Measurements from ENCODE around the gene DNAH11. TPM values are rescaled to one million over a fixed set of nuclear protein-coding genes. Genes with fewer than 3 reads are reported as not detected.

Gene DNAH11
- total RNA-seq, 1 experiment from 2014 or later = 0.91 TPM

- Mint-ChIP-seq H3K4me1 (ENCODE audit: insufficient read depth, unreplicated experiment) (no peaks in the 10 kb centered on the region), H3K4me3 (ENCODE audit: unreplicated experiment) (no peak overlapping the region), H3K27me3 (ENCODE audit: insufficient read depth, unreplicated experiment) (no peaks in the 10 kb centered on the region), H3K27ac (ENCODE audit: low read depth, unreplicated experiment) (no peak overlapping the region), H3K36me3 (ENCODE audit: insufficient read depth, unreplicated experiment) (no peaks in the 10 kb centered on the region), H3K9me3 (ENCODE audit: unreplicated experiment) (no peaks in the 10 kb centered on the region)
- BruUV-seq (replicated peaks) = no TSS peak
- ChIA-PET CTCF (no interaction called here), POLR2A (no interaction called here)
- no peak for DNase-seq (ENCODE audit: unreplicated experiment)
- intact Hi-C loops (cut with micrococcal nuclease) = no loop called here
- TF ChIP-seq CTCF (IDR thresholded peaks at IDR 0.05; ENCODE audit: unreplicated experiment) = no peak
These were observed 19.5 kb downstream of the DNAH11 start for GRCh38 chr7:21562385-21562784.

- intact Hi-C loops (cut with micrococcal nuclease) = loop anchor here (5.0 kb wide), 1 partner anchor 202 kb away; no protein-coding TSS in a partner anchor
- ChIA-PET CTCF (no interaction called here), POLR2A (no interaction called here)
- Mint-ChIP-seq H3K27ac (ENCODE audit: low read depth, unreplicated experiment) (no peak overlapping the region), H3K4me1 (ENCODE audit: insufficient read depth, unreplicated experiment) (no peaks in the 10 kb centered on the region), H3K9me3 (ENCODE audit: unreplicated experiment) (no peaks in the 10 kb centered on the region), H3K36me3 (ENCODE audit: insufficient read depth, unreplicated experiment) (no peaks in the 10 kb centered on the region), H3K4me3 (ENCODE audit: unreplicated experiment) (no peak overlapping the region), H3K27me3 (ENCODE audit: insufficient read depth, unreplicated experiment) (no peaks in the 10 kb centered on the region)
- DNase-seq (ENCODE audit: unreplicated experiment) = no peak
- TF ChIP-seq CTCF (IDR thresholded peaks at IDR 0.05; ENCODE audit: unreplicated experiment) = no peak
- no TSS peak for BruUV-seq (replicated peaks)
These were observed 22.8 kb downstream of the DNAH11 start for GRCh38 chr7:21565614-21566013.

- Mint-ChIP-seq H3K9me3 (ENCODE audit: unreplicated experiment) (no peaks in the 10 kb centered on the region), H3K27me3 (ENCODE audit: insufficient read depth, unreplicated experiment) (no peaks in the 10 kb centered on the region), H3K4me3 (ENCODE audit: unreplicated experiment) (no peak overlapping the region), H3K36me3 (ENCODE audit: insufficient read depth, unreplicated experiment) (no peaks in the 10 kb centered on the region), H3K27ac (ENCODE audit: low read depth, unreplicated experiment) (no peak overlapping the region), H3K4me1 (ENCODE audit: insufficient read depth, unreplicated experiment) (no peaks in the 10 kb centered on the region)
- BruUV-seq (replicated peaks) = no TSS peak
- ChIA-PET CTCF (interaction anchor here (0.6 to 0.7 kb wide), 2 partner anchors 40 to 210 kb away, joined by 3 read pairs; no protein-coding TSS in a partner anchor), POLR2A (no interaction called here)
- no peak for TF ChIP-seq CTCF (IDR thresholded peaks at IDR 0.05; ENCODE audit: unreplicated experiment)
- intact Hi-C loops (cut with micrococcal nuclease) = loop anchor here (5.0 kb wide), 1 partner anchor 201 kb away; no protein-coding TSS in a partner anchor
- DNase-seq (ENCODE audit: unreplicated experiment) = no peak
These were observed 23.3 kb downstream of the DNAH11 start for GRCh38 chr7:21566094-21566493.

- ChIA-PET POLR2A (no interaction called here), CTCF (no interaction called here)
- H3K4me3 Mint-ChIP-seq (ENCODE audit: unreplicated experiment) = no peak overlapping the region
- TF ChIP-seq CTCF (IDR thresholded peaks at IDR 0.05; ENCODE audit: unreplicated experiment) = peak; percentile 18
- no peaks in the 10 kb centered on the region for H3K27me3 Mint-ChIP-seq (ENCODE audit: insufficient read depth, unreplicated experiment)
- BruUV-seq (replicated peaks) = no TSS peak
- H3K4me1 Mint-ChIP-seq (ENCODE audit: insufficient read depth, unreplicated experiment) = no peaks in the 10 kb centered on the region
- H3K9me3 Mint-ChIP-seq (ENCODE audit: unreplicated experiment) = no peaks in the 10 kb centered on the region
- intact Hi-C loops (cut with micrococcal nuclease) = loop anchor here (2.0 to 5.0 kb wide), 2 partner anchors 199 to 312 kb away; no protein-coding TSS in a partner anchor
- peak; percentile 36 for DNase-seq (ENCODE audit: unreplicated experiment)
- no peaks in the 10 kb centered on the region for H3K36me3 Mint-ChIP-seq (ENCODE audit: insufficient read depth, unreplicated experiment)
- peak overlapping the region; percentile 42 for H3K27ac Mint-ChIP-seq (ENCODE audit: low read depth, unreplicated experiment)
These were observed 25.9 kb downstream of the DNAH11 start for GRCh38 chr7:21568762-21569161.

All from MCF 10A (cell line).